GM12891 (cell line): Measurements from ENCODE around the gene DNAJC13.
A peak's percentile ranks its signal among the peaks of the same experiment; 100 is the strongest.

Experiments
- DNase-seq: peaks from one replicate; pipeline ENCODE4 v3.0.0; 2011; ENCODE audit warnings: low spot score; ENCODE audit not compliant: insufficient read length
- FAIRE-seq: peaks from 2 replicates; lab custom pipeline; 2011; peaks lifted over from hg19 to GRCh38; lab: Jason Lieb, UNC
- PAX5 ChIP-seq: IDR thresholded peaks from 2 replicates; pipeline ENCODE4 v1.6.1; 2011; ENCODE audit warnings: low read length, moderate library complexity, mild to moderate bottlenecking; ENCODE audit not compliant: insufficient read depth, severe bottlenecking
- POLR2A ChIP-seq: IDR thresholded peaks from 2 replicates; pipeline ENCODE4 v1.6.1; 2011; ENCODE audit warnings: low read depth, low read length, control low read depth
- POLR2AphosphoS5 ChIP-seq: IDR thresholded peaks from 2 replicates; pipeline ENCODE4 v1.6.1; 2011; ENCODE audit warnings: low read depth, low read length, control low read depth
- POU2F2 ChIP-seq: IDR thresholded peaks from 2 replicates; pipeline ENCODE4 v1.6.1; 2011; ENCODE audit warnings: low read depth, mild to moderate bottlenecking, control low read depth, low read length, moderate library complexity
- SPI1 ChIP-seq: IDR thresholded peaks from 2 replicates; pipeline ENCODE4 v1.6.1; 2011; ENCODE audit warnings: low read depth, low read length, control low read depth
- TAF1 ChIP-seq: IDR thresholded peaks from 2 replicates; pipeline ENCODE4 v1.6.1; 2011; ENCODE audit warnings: low read depth, low read length, control low read depth

Gene DNAJC13

DNA sequence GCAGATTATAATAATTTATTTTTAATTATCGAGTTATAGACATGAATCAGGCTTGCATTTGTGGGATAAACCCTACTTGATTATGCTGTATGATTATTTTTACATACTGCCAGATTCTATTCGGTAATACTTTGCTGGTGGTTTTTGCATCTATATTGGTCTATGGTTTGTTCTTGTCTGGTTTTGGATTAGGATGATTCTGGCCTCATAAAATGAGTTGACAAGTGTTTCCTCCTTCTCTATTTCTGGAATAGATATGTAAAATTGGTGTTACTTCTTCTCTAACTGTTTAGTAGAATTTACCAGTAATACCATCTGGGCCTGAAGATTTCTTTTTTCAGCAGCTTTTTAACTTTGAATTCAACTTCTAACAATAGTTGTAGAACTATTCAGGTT lies 146.8 kb downstream of the DNAJC13 start:
- TF ChIP-seq TAF1 (no peak), PAX5 (no peak), POLR2AphosphoS5 (no peak), SPI1 (no peak), POU2F2 (no peak), POLR2A (no peak)
- FAIRE-seq (no peak), DNase-seq (no peak)

DNA sequence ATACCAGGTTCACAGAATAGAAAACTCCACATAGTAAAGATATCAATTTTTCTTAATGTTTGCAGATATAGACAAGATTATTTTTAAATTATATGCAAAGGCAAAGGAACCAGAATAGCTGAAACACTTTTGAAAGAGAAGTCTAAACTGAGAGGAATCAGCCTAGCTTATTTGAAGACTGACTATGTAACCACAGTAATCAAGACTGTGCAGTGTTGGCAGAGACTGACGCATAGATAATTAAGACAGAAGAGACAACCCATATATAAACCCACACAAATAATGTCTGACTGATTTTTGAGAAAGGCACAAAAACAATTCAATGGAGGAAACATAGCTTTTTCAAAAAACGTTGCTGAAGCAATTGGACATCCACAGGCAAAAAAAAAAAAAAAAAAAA lies 151.1 kb downstream of the DNAJC13 start:
- no peak for DNase-seq
- FAIRE-seq: no peak
- TF ChIP-seq TAF1 (no peak), PAX5 (no peak), SPI1 (no peak), POLR2AphosphoS5 (no peak), POLR2A (no peak)

DNA sequence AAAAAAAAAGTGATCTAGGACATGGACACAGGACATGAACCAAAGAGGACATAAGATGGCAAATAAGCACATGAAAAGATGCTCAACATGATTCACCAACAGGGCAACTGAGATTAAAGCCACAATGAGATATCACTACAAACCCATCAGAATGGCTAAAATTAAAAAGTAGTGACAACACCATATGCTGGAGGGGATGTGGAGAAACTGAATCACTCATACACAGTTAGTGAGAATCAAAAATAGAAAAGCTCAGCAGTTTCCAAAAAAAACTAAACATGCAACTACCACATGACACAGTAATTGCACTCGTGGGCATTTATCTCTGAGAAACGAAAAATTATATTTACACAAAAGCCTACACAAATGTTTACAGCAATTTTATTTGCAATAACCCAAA lies 151.9 kb downstream of the DNAJC13 start:
- TF ChIP-seq SPI1 (no peak), TAF1 (no peak), POU2F2 (no peak), PAX5 (no peak), POLR2A (no peak), POLR2AphosphoS5 (no peak)
- FAIRE-seq: peak; percentile 33
- no peak for DNase-seq

DNA sequence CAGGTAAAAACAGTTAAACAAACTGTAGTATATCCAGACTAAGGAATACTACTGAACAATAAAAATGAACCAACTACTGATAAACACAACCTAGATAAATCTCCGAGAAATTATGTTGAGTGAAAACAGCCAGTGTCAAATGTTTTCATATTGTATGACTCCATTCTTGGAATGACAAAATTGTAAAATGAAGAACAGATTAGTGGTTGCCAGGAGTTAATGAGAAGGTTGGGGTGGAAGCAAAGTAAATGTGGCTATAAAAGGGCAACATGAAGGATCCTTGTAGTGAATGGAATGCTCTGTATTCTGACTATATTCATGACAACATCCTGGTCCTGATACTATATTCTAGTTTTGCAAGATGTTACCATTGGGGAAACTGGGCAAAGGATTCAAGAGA lies 152.3 kb downstream of the DNAJC13 start:
- no peak for DNase-seq
- TF ChIP-seq SPI1 (no peak), POLR2A (no peak), POLR2AphosphoS5 (no peak), POU2F2 (no peak), PAX5 (no peak), TAF1 (no peak)
- FAIRE-seq: no peak

DNA sequence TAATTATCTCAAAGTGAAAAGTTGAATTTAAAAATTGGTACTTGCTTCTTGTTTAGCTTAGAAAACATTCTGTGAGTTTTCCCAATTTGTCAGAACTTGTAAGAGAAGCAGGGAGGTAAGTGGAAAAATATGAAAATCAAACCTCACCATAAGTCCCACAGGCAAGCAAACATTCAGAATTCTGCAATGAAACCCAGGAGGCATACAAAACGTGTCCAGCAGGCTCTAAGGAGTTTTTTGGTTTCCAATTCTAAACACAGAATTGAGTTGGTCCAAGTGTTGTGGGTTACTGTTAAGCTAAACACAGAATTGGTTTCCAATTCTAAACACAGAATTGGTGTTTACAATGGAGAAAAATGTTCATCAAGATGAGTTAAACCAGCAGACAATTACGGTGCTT lies 152.7 kb downstream of the DNAJC13 start:
- TF ChIP-seq POU2F2 (no peak), PAX5 (no peak), POLR2AphosphoS5 (no peak), SPI1 (no peak), TAF1 (no peak)
- DNase-seq: no peak
- no peak for FAIRE-seq

DNA sequence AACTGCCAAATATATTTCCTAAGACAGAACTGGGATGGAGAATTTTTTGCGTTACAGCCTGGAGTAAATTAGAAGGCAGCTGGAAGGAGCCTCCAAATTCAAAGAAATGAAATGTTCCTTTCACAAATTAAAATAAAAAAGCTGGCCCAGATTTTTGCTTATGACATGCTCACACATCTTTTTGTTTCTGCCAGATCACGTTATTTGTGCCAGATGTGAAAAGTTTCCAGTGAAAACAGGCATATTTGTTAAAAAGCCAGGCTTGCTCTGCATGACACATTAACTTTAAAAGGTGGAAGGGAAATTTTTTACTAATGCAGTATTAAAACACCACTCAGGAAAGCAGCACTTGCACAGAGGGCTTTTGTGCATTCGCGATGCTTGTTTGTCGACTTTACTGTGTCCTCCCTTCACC lies 156.5 kb downstream of the DNAJC13 start:
- no peak for DNase-seq
- no peak for TF ChIP-seq POU2F2
- TF ChIP-seq PAX5: no peak
- TF ChIP-seq SPI1: no peak
- TF ChIP-seq POLR2A: no peak
- no peak for TF ChIP-seq TAF1
- TF ChIP-seq POLR2AphosphoS5: no peak
- FAIRE-seq: no peak

DNA sequence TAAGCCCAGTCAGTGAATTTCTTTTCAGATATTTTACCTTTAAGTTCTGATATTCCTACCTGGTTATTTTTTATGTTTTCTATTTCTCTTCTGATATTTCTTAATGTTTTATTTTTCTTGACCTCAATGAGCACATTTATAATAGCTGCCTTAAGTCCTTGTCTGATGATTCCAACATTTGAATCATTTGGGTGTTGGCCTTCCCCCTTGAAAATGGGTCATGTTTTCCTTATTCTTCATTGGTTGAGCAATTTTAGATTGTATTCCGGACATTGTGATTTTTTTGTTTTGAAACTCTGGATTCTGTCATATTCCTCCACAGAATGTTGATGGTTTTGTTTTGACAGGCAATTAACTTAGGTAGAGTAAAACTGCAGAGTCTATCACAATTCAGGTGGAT lies 170.1 kb downstream of the DNAJC13 start:
- TF ChIP-seq POLR2AphosphoS5 (no peak), PAX5 (no peak), POU2F2 (no peak), POLR2A (no peak), SPI1 (no peak), TAF1 (no peak)
- no peak for DNase-seq
- FAIRE-seq: no peak
